HL-60 (cell line): Measurements from ENCODE around the gene RELB.
A peak's percentile ranks its signal among the peaks of the same experiment; 100 is the strongest.

Experiments used
- DNase-seq, 2 experiments: peaks; one replicate each; pipeline ENCODE4 v3.0.0-alpha.2; 2010 to 2020; ENCODE audit warnings: low read depth in 1 of 2, low spot score in 1 of 2
- H3K27ac ChIP-seq: fragments of 250-450 bp; sonication (Bioruptor Pico); replicated peaks from 2 replicates; pipeline ENCODE4 v1.5.1; 2020; ENCODE audit warnings: mild to moderate bottlenecking, moderate library complexity
- H3K27me3 ChIP-seq: fragments of 250-450 bp; sonication (Bioruptor Pico); 2 replicates; pipeline ENCODE4 v1.5.1; 2021; ENCODE audit warnings: mild to moderate bottlenecking, moderate library complexity; ENCODE audit not compliant: insufficient read depth, poor library complexity, severe bottlenecking
- H3K4me3 ChIP-seq: replicated peaks from 2 replicates; pipeline ENCODE4 v1.5.1; 2011; ENCODE audit warnings: mild to moderate bottlenecking, control low read depth, low read length; ENCODE audit not compliant: insufficient read depth
- CTCF ChIP-seq: IDR thresholded peaks from one replicate; pipeline ENCODE4 v1.5.1; 2011; ENCODE audit warnings: low read length, control low read depth, inconsistent platforms; ENCODE audit not compliant: insufficient read depth
- GABPA ChIP-seq: IDR thresholded peaks from 2 replicates; pipeline ENCODE4 v1.6.1; 2012; ENCODE audit warnings: low read depth
- POLR2AphosphoS5 ChIP-seq: IDR thresholded peaks from 2 replicates; pipeline ENCODE4 v1.6.1; 2012; ENCODE audit warnings: low read depth
- SPI1 ChIP-seq: IDR thresholded peaks from 2 replicates; pipeline ENCODE4 v1.6.1; 2012; ENCODE audit warnings: low read depth, mild to moderate bottlenecking, borderline replicate concordance
- TF ChIP-seq, protein P1 (sequence below): IDR thresholded peaks from 2 replicates; pipeline ENCODE4 v1.6.1; 2012; ENCODE audit warnings: low read depth; ENCODE audit not compliant: insufficient replicate concordance

The RELB gene

GRCh38 chr19:44974857-44975256, 26.4 kb upstream of the RELB start:
- H3K27ac ChIP-seq: no peak overlapping the region
- no peak for TF ChIP-seq CTCF
- TF ChIP-seq, protein P1, sequence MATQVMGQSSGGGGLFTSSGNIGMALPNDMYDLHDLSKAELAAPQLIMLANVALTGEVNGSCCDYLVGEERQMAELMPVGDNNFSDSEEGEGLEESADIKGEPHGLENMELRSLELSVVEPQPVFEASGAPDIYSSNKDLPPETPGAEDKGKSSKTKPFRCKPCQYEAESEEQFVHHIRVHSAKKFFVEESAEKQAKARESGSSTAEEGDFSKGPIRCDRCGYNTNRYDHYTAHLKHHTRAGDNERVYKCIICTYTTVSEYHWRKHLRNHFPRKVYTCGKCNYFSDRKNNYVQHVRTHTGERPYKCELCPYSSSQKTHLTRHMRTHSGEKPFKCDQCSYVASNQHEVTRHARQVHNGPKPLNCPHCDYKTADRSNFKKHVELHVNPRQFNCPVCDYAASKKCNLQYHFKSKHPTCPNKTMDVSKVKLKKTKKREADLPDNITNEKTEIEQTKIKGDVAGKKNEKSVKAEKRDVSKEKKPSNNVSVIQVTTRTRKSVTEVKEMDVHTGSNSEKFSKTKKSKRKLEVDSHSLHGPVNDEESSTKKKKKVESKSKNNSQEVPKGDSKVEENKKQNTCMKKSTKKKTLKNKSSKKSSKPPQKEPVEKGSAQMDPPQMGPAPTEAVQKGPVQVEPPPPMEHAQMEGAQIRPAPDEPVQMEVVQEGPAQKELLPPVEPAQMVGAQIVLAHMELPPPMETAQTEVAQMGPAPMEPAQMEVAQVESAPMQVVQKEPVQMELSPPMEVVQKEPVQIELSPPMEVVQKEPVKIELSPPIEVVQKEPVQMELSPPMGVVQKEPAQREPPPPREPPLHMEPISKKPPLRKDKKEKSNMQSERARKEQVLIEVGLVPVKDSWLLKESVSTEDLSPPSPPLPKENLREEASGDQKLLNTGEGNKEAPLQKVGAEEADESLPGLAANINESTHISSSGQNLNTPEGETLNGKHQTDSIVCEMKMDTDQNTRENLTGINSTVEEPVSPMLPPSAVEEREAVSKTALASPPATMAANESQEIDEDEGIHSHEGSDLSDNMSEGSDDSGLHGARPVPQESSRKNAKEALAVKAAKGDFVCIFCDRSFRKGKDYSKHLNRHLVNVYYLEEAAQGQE: no peak
- no peak for TF ChIP-seq POLR2AphosphoS5
- no peak for TF ChIP-seq SPI1
- TF ChIP-seq GABPA: no peak

GRCh38 chr19:44975444-44975843, 25.8 kb upstream of the RELB start:
- no peak for TF ChIP-seq GABPA
- no peak for TF ChIP-seq CTCF
- no peak for TF ChIP-seq POLR2AphosphoS5
- Histone ChIP-seq H3K4me3 (no peak overlapping the region), H3K27ac (no peak overlapping the region)

More at GRCh38 chr19:44974857-44975256, 26.4 kb upstream of the RELB start:
- Histone ChIP-seq H3K27me3 (no peaks in the 10 kb centered on the region), H3K4me3 (no peak overlapping the region)
- DNase-seq: no peak

DNA sequence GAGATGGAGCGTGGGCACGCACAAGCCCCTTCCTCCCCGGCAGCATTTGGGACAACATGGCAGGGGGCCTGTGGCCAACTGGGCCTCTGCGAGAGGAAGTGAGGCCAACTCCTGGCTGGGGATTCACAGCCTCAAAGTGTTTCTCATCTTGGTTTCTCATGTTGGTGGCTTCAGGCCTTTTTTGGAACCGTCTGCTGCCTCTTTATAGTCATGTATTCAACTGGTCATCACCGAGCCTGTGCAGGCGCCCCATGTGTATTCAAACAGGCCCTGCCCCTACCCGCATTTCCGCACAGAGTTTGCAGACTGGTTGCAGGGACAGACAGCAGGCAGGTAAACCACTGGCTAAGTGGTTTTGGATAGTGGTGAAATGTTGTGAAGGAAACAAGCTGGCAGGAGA, 17.3 kb upstream of the RELB start:
- H3K4me3 ChIP-seq: no peak overlapping the region
- TF ChIP-seq, protein P1: no peak
- TF ChIP-seq SPI1: 0 out of 2 replicates have a peak, but pooled peaks have one; percentile 18
- peak overlapping the region; percentile 39 for H3K27ac ChIP-seq
- DNase-seq: peak in 1 of 2 experiments; percentile 59
- no peaks in the 10 kb centered on the region for H3K27me3 ChIP-seq

More at GRCh38 chr19:44975444-44975843, 25.8 kb upstream of the RELB start:
- H3K27me3 ChIP-seq: no peaks in the 10 kb centered on the region
- DNase-seq: no peak

DNA sequence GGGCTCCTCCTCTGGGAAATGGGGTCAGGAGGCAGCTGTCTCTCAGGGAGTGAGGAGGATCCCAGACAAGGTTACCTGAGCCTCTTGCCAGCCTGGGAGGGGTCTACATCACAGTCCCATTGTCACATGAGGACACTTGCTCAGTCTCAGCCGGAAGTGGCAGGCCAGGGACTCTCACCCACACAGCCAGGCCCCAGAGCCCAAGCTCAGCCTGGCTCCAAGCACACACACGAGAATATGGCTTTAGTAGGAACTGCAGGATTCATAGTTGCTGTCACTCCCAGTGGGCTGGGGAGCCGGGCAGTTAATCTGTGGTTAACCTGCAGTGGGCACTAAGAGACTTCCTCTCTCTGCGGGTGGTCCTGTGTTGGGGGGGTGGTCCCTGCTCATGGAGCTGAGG, 15.8 kb upstream of the RELB start:
- no peak overlapping the region for H3K27ac ChIP-seq
- no peak overlapping the region for H3K4me3 ChIP-seq
- no peak for DNase-seq
- TF ChIP-seq GABPA: no peak
- TF ChIP-seq, protein P1: no peak
- no peaks in the 10 kb centered on the region for H3K27me3 ChIP-seq
